Loucy (cell line): ENCODE data around the gene CDA.

ENCODE experiments used
- H2AFZ ChIP-seq: fragments of 200-600 bp; sonication (generic); 2 replicates; pipeline ENCODE4 v1.6.0; 2016; ENCODE audit warnings: antibody characterized with exemption, mild to moderate bottlenecking, low read length, moderate library complexity
- H3F3A ChIP-seq: fragments of 200-600 bp; 2 replicates; pipeline ENCODE4 v1.6.0; 2016; ENCODE audit warnings: antibody characterized with exemption, low read depth, mild to moderate bottlenecking
- H3K27me3 ChIP-seq: fragments of 200-600 bp; sonication (generic); 2 replicates; pipeline ENCODE4 v1.6.1; 2014; ENCODE audit warnings: low read length, mild to moderate bottlenecking; ENCODE audit not compliant: insufficient read depth, poor library complexity, severe bottlenecking
- H3K36me3 ChIP-seq: fragments of 200-600 bp; sonication (generic); 2 replicates; pipeline ENCODE4 v1.6.1; 2016; ENCODE audit warnings: low read length; ENCODE audit not compliant: insufficient read depth
- H3K4me1 ChIP-seq: fragments of 200-600 bp; sonication (generic); 2 replicates; pipeline ENCODE4 v1.5.1; 2014; ENCODE audit warnings: low read length, mild to moderate bottlenecking; ENCODE audit not compliant: insufficient read depth, poor library complexity, severe bottlenecking
- H3K4me2 ChIP-seq: fragments of 200-600 bp; sonication (generic); 2 replicates; pipeline ENCODE4 v1.6.0; 2014; ENCODE audit warnings: antibody characterized with exemption, low read length, low read depth, mild to moderate bottlenecking; ENCODE audit not compliant: poor library complexity, severe bottlenecking
- H3K4me3 ChIP-seq: fragments of 200-600 bp; sonication (generic); 2 replicates; pipeline ENCODE4 v1.5.1; 2014; ENCODE audit warnings: low read length, mild to moderate bottlenecking, mixed read lengths; ENCODE audit not compliant: poor library complexity, severe bottlenecking
- H3K79me2 ChIP-seq: fragments of 200-600 bp; sonication (generic); 2 replicates; pipeline ENCODE4 v1.6.1; 2014; ENCODE audit warnings: low read length; ENCODE audit not compliant: insufficient read depth
- H3K9ac ChIP-seq: fragments of 200-600 bp; sonication (generic); 2 replicates; pipeline ENCODE4 v1.6.0; 2014; ENCODE audit warnings: mild to moderate bottlenecking, low read depth, low read length, moderate library complexity; ENCODE audit not compliant: poor library complexity, severe bottlenecking
- H3K9me2 ChIP-seq: fragments of 200-600 bp; sonication (generic); replicated peaks from 2 replicates; pipeline ENCODE4 v1.6.1; 2016; ENCODE audit warnings: low read depth, low read length, mixed read lengths
- H3K9me3 ChIP-seq: fragments of 200-600 bp; sonication (generic); 2 replicates; pipeline ENCODE4 v1.6.1; 2014; ENCODE audit warnings: mild to moderate bottlenecking, antibody characterized with exemption, low read length, low read depth; ENCODE audit not compliant: insufficient read depth
- H4K20me1 ChIP-seq: fragments of 200-600 bp; sonication (generic); 2 replicates; pipeline ENCODE4 v1.6.0; 2014; ENCODE audit warnings: antibody characterized with exemption, low read length, mild to moderate bottlenecking; ENCODE audit not compliant: insufficient read depth, poor library complexity, severe bottlenecking
- CTCF ChIP-seq: fragments of 200-600 bp; sonication (generic); conservative IDR thresholded peaks from 2 replicates; pipeline ENCODE4 v1.5.1; 2014; ENCODE audit warnings: mild to moderate bottlenecking, antibody characterized with exemption, low read length
- EZH2phosphoT487 ChIP-seq: fragments of 200-600 bp; IDR thresholded peaks from 2 replicates; pipeline ENCODE4 v1.6.1; 2018; ENCODE audit warnings: antibody characterized with exemption, mild to moderate bottlenecking, moderate library complexity, borderline replicate concordance

CDA gene

GRCh38 chr1:20641975-20642374, 53.1 kb downstream of the CDA start:
- no peak overlapping the region for H2AFZ ChIP-seq
- H3K9me3 ChIP-seq: no peaks in the 10 kb centered on the region
- H4K20me1 ChIP-seq: no peaks in the 10 kb centered on the region
- H3K9ac ChIP-seq: no peak overlapping the region
- no peak for TF ChIP-seq EZH2phosphoT487
- no peak for TF ChIP-seq CTCF
- no peaks in the 10 kb centered on the region for H3K9me2 ChIP-seq
- H3K4me3 ChIP-seq: no peak overlapping the region
- H3K79me2 ChIP-seq: no peaks in the 10 kb centered on the region
- no peaks in the 10 kb centered on the region for H3K36me3 ChIP-seq
- H3K27me3 ChIP-seq: no peaks in the 10 kb centered on the region
- no peaks in the 10 kb centered on the region for H3K4me1 ChIP-seq
- no peaks in the 10 kb centered on the region for H3F3A ChIP-seq
- no peak overlapping the region for H3K4me2 ChIP-seq

- TF ChIP-seq CTCF (no peak), EZH2phosphoT487 (no peak)
- H3K79me2 ChIP-seq: no peaks in the 10 kb centered on the region
- no peak overlapping the region for H3K9ac ChIP-seq
- H3K9me3 ChIP-seq: no peaks in the 10 kb centered on the region
- no peaks in the 10 kb centered on the region for H3K9me2 ChIP-seq
- no peaks in the 10 kb centered on the region for H3F3A ChIP-seq
- H4K20me1 ChIP-seq: no peaks in the 10 kb centered on the region
- H3K36me3 ChIP-seq: peaks cover 2% of the 10 kb centered on the region; the same call in 1 of the 2 replicates
- H3K4me1 ChIP-seq: no peaks in the 10 kb centered on the region
- no peak overlapping the region for H2AFZ ChIP-seq
- H3K4me2 ChIP-seq: no peak overlapping the region
- H3K27me3 ChIP-seq: no peaks in the 10 kb centered on the region
- H3K4me3 ChIP-seq: no peak overlapping the region
Measured at GRCh38 chr1:20643080-20643479, 54.2 kb downstream of the CDA start.

GRCh38 chr1:20644416-20644815, 55.5 kb downstream of the CDA start:
- no peak overlapping the region for H3K4me2 ChIP-seq
- H3K36me3 ChIP-seq: peaks cover 16% of the 10 kb centered on the region; the same call in 1 of the 2 replicates
- H3K9me2 ChIP-seq: no peaks in the 10 kb centered on the region
- no peaks in the 10 kb centered on the region for H3K79me2 ChIP-seq
- no peak overlapping the region for H2AFZ ChIP-seq
- H3K4me3 ChIP-seq: no peak overlapping the region
- no peaks in the 10 kb centered on the region for H3K9me3 ChIP-seq
- no peak overlapping the region for H3K9ac ChIP-seq
- no peaks in the 10 kb centered on the region for H4K20me1 ChIP-seq
- no peaks in the 10 kb centered on the region for H3K27me3 ChIP-seq
- no peaks in the 10 kb centered on the region for H3K4me1 ChIP-seq
- TF ChIP-seq CTCF (no peak), EZH2phosphoT487 (no peak)
- no peaks in the 10 kb centered on the region for H3F3A ChIP-seq
